Keratinocyte (primary cell): Measurements from ENCODE around the gene PHYHIPL. TPM values are rescaled to one million over a fixed set of nuclear protein-coding genes. Genes with fewer than 3 reads are reported as not detected.

Experiments
- DNase-seq: peaks from one replicate; pipeline ENCODE4 v3.0.0-alpha.2; 2011; ENCODE audit warnings: low read depth, missing footprints, low spot score
- FAIRE-seq: peaks from 2 replicates; lab custom pipeline; 2011; peaks lifted over from hg19 to GRCh38; lab: Jason Lieb, UNC
- H2AFZ ChIP-seq: 2 replicates; pipeline ENCODE4 v1.6.0; 2012; ENCODE audit warnings: low read length, control low read depth, inconsistent platforms; ENCODE audit not compliant: control insufficient read depth
- H3K27ac ChIP-seq: 2 replicates; pipeline ENCODE4 v1.5.1; 2011; ENCODE audit warnings: low read length; ENCODE audit not compliant: control insufficient read depth, insufficient read depth
- H3K27me3 ChIP-seq: 3 replicates; pipeline ENCODE4 v1.6.0; 2011; ENCODE audit warnings: low read length; ENCODE audit not compliant: control insufficient read depth, insufficient read depth; ENCODE audit errors: extremely low read depth
- H3K36me3 ChIP-seq, 2 experiments: 2 replicates in 1 of 2; 3 replicates in 1 of 2; pipeline ENCODE4 v1.5.1; 2011; ENCODE audit warnings: low read length in 2 of 2, mild to moderate bottlenecking in 1 of 2; ENCODE audit not compliant: control insufficient read depth in 2 of 2, insufficient read depth in 2 of 2; ENCODE audit errors: extremely low read depth in 1 of 2
- H3K4me1 ChIP-seq: 3 replicates; pipeline ENCODE4 v1.5.1; 2011; ENCODE audit warnings: low read length; ENCODE audit not compliant: control insufficient read depth, insufficient read depth; ENCODE audit errors: extremely low read depth
- H3K4me2 ChIP-seq: 3 replicates; pipeline ENCODE4 v1.6.0; 2011; ENCODE audit warnings: low read depth, low read length; ENCODE audit not compliant: control insufficient read depth, insufficient read depth; ENCODE audit errors: extremely low read depth
- H3K4me3 ChIP-seq, 3 experiments: fragments of 200-600 bp in 1 of 3; sonication (generic) in 1 of 3; 2 replicates in 2 of 3; 3 replicates in 1 of 3; pipeline ENCODE4 v1.5.1; 2011 to 2016; ENCODE audit warnings: low read length in 3 of 3, mild to moderate bottlenecking in 3 of 3, control low read depth in 2 of 3, inconsistent platforms in 1 of 3, low read depth in 1 of 3, mixed read lengths in 1 of 3, mixed run types in 1 of 3, moderate library complexity in 1 of 3; ENCODE audit not compliant: control insufficient read depth in 2 of 3, insufficient read depth in 2 of 3; ENCODE audit errors: extremely low read depth in 1 of 3
- H3K79me2 ChIP-seq: 2 replicates; pipeline ENCODE4 v1.6.0; 2012; ENCODE audit warnings: low read length; ENCODE audit not compliant: control insufficient read depth, insufficient read depth
- H3K9ac ChIP-seq: 3 replicates; pipeline ENCODE4 v1.6.0; 2011; ENCODE audit warnings: low read length; ENCODE audit not compliant: control insufficient read depth, insufficient read depth; ENCODE audit errors: extremely low read depth
- H3K9me1 ChIP-seq: 3 replicates; pipeline ENCODE4 v1.6.0; 2011; ENCODE audit warnings: low read length; ENCODE audit not compliant: control insufficient read depth, insufficient read depth; ENCODE audit errors: extremely low read depth
- H3K9me3 ChIP-seq: 2 replicates; pipeline ENCODE4 v1.5.1; 2012; ENCODE audit warnings: low read depth, low read length; ENCODE audit not compliant: control insufficient read depth
- H4K20me1 ChIP-seq: 3 replicates; pipeline ENCODE4 v1.6.0; 2011; ENCODE audit warnings: low read length; ENCODE audit not compliant: control insufficient read depth, insufficient read depth; ENCODE audit errors: extremely low read depth
- EZH2 ChIP-seq: IDR thresholded peaks from one replicate; pipeline ENCODE4 v1.6.1; 2012; ENCODE audit warnings: inconsistent platforms, mild to moderate bottlenecking, low read length, moderate library complexity
- dilution Hi-C: fragments of 300-500 bp; cut with MboI; formaldehyde crosslinking; loops from one replicate; pipeline ENCODE4 v1.7.0; 2020; ENCODE audit warnings: low sequenced_read_pairs; ENCODE audit not compliant: extremely low pct_ligation_motif_present
- polyA plus RNA-seq, 5 experiments: library from polyadenylated mRNA; depleted of rRNA in 3 of 5; stranded (reverse) in 3 of 5; stranded (forward) in 1 of 5; unstranded in 1 of 5; fragments of >200 nt; gene quantifications; 1 replicate in 1 of 5; 2 replicates in 3 of 5; 3 replicates in 1 of 5; pipeline versions ENCODE4 v1.2.1 to v1.2.3, GENCODE V29; 2011 to 2012; ENCODE audit warnings: missing spikeins in 2 of 5, low read depth in 1 of 5, low replicate concordance in 1 of 5
- TF ChIP-seq, protein P1 (sequence below), 3 experiments: IDR thresholded peaks in 1 of 3; conservative IDR thresholded peaks in 1 of 3; optimal IDR thresholded peaks in 1 of 3; 2 replicates in 2 of 3; 3 replicates in 1 of 3; pipeline versions ENCODE3 to v1.5.1; 2011; ENCODE audit warnings: low read length in 3 of 3, mild to moderate bottlenecking in 3 of 3, moderate library complexity in 2 of 3, control low read depth in 1 of 3, inconsistent platforms in 1 of 3; ENCODE audit not compliant: insufficient read depth in 2 of 3; ENCODE audit errors: extremely low read depth in 1 of 3

PHYHIPL gene
- polyA plus RNA-seq, 1 donor (not counting 4 experiments of a cell fraction or from before 2014, with no cell fraction given), result 0.12 TPM

DNA sequence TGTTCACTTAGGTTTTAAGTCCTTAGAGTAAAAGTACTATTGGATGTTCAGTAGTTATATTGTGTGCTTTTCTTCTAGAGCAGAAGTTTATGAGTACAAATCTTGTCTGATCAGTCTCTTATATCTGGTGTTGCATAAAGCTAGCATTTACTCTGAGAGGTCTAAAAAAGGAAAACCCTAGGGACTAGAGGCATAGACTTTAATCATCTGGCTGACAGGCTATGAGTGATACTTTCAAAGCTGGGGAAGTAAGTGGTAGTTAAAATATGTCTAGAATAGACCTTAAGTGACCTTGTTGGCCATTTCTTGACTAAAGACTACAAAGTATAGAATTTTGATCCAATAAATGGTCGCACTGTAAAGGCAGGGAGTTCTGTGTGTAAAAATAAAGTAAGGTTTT is 32.9 kb upstream of the PHYHIPL start:
- no peaks in the 10 kb centered on the region for H3K9me3 ChIP-seq

DNA sequence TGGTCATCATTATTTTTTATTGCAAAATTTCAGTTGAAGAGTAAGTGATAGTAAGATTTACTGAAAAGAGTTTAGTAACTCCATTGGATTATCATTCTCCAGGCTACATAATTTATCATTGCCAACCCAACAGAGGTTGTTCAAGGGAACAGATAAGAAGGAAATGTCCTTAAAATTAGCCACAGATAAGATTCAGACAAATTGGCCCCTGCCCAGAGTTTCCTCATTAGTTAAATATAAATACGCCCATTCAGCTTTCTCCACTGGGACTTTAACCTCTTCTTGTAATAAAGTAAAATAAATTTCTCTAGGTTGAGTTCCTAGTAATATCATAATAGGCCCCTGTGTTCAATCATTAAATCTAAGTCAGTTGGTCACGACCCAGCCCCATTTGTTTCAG is 27.7 kb upstream of the PHYHIPL start:
- H3K9me3 ChIP-seq, result no peaks in the 10 kb centered on the region
- H3K27ac ChIP-seq, result no peak overlapping the region
- no peaks in the 10 kb centered on the region for H3K27me3 ChIP-seq
- dilution Hi-C loops, result no loop called here
- no peaks in the 10 kb centered on the region for H3K4me1 ChIP-seq
- H3K9ac ChIP-seq, result no peak overlapping the region
- H3K4me3 ChIP-seq, result no peak overlapping the region
- no peaks in the 10 kb centered on the region for H4K20me1 ChIP-seq
- no peak overlapping the region for H2AFZ ChIP-seq
- no peaks in the 10 kb centered on the region for H3K36me3 ChIP-seq
- DNase-seq, result no peak
- H3K79me2 ChIP-seq, result no peaks in the 10 kb centered on the region
- H3K4me2 ChIP-seq, result no peak overlapping the region
- H3K9me1 ChIP-seq, result no peaks in the 10 kb centered on the region
- TF ChIP-seq, protein P1, sequence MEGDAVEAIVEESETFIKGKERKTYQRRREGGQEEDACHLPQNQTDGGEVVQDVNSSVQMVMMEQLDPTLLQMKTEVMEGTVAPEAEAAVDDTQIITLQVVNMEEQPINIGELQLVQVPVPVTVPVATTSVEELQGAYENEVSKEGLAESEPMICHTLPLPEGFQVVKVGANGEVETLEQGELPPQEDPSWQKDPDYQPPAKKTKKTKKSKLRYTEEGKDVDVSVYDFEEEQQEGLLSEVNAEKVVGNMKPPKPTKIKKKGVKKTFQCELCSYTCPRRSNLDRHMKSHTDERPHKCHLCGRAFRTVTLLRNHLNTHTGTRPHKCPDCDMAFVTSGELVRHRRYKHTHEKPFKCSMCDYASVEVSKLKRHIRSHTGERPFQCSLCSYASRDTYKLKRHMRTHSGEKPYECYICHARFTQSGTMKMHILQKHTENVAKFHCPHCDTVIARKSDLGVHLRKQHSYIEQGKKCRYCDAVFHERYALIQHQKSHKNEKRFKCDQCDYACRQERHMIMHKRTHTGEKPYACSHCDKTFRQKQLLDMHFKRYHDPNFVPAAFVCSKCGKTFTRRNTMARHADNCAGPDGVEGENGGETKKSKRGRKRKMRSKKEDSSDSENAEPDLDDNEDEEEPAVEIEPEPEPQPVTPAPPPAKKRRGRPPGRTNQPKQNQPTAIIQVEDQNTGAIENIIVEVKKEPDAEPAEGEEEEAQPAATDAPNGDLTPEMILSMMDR (optimal IDR thresholded peaks at IDR 0.05 in 1 of 3, IDR thresholded peaks at IDR 0.05 in 1 of 3, conservative IDR thresholded peaks at IDR 0.05 in 1 of 3; ENCODE audit: extremely low read depth in 1 of 3, insufficient read depth in 2 of 3, low read length in 3 of 3), result no peak
- no peak for TF ChIP-seq EZH2
- no peak for FAIRE-seq

More for the DNA sequence above, 32.9 kb upstream of the PHYHIPL start:
- dilution Hi-C loops, result no loop called here
- Histone ChIP-seq H3K36me3 (no peaks in the 10 kb centered on the region), H3K27ac (no peak overlapping the region), H2AFZ (no peak overlapping the region), H4K20me1 (no peaks in the 10 kb centered on the region), H3K79me2 (no peaks in the 10 kb centered on the region), H3K4me3 (no peak overlapping the region), H3K9ac (no peak overlapping the region), H3K4me2 (no peak overlapping the region), H3K4me1 (no peaks in the 10 kb centered on the region), H3K27me3 (no peaks in the 10 kb centered on the region), H3K9me1 (no peaks in the 10 kb centered on the region)
- TF ChIP-seq, protein P1 (optimal IDR thresholded peaks at IDR 0.05 in 1 of 3, IDR thresholded peaks at IDR 0.05 in 1 of 3, conservative IDR thresholded peaks at IDR 0.05 in 1 of 3; ENCODE audit: extremely low read depth in 1 of 3, insufficient read depth in 2 of 3, low read length in 3 of 3), result no peak
- no peak for TF ChIP-seq EZH2
- DNase-seq (no peak), FAIRE-seq (no peak)
